H1 (cell line): ENCODE results near the gene RPS6KB2. TPM values are rescaled to one million over a fixed set of nuclear protein-coding genes. Genes with fewer than 3 reads are reported as not detected.

Experiments used
- ATF3 ChIP-seq: IDR thresholded peaks from 2 replicates; pipeline ENCODE4 v1.6.1; 2011; ENCODE audit warnings: low read depth, mild to moderate bottlenecking, low read length; ENCODE audit not compliant: insufficient read depth
- BACH1 ChIP-seq: IDR thresholded peaks from 2 replicates; pipeline ENCODE4 v1.6.1; 2012; ENCODE audit warnings: low read length, improper control_type of control experiment
- POLR2AphosphoS5 ChIP-seq: IDR thresholded peaks from 2 replicates; pipeline ENCODE4 v1.6.1; 2011; ENCODE audit warnings: low read depth, low read length
- RXRA ChIP-seq: IDR thresholded peaks from 2 replicates; pipeline ENCODE4 v1.6.1; 2011; ENCODE audit warnings: low read depth, mild to moderate bottlenecking, low read length, moderate library complexity; ENCODE audit not compliant: insufficient read depth
- SIRT6 ChIP-seq: IDR thresholded peaks from one replicate; pipeline ENCODE4 v1.7.1; 2012; ENCODE audit warnings: low read length, inconsistent platforms
- SP4 ChIP-seq: IDR thresholded peaks from 2 replicates; pipeline ENCODE4 v1.6.1; 2012; ENCODE audit warnings: low read length, inconsistent platforms
- SUZ12 ChIP-seq: fragments of 200-600 bp; sonication (generic); IDR thresholded peaks from 2 replicates; pipeline ENCODE4 v1.6.1; 2012; ENCODE audit warnings: mild to moderate bottlenecking, inconsistent platforms, low read length, moderate library complexity, mixed read lengths
- TBP ChIP-seq: IDR thresholded peaks from 2 replicates; pipeline ENCODE4 v1.6.1; 2011; ENCODE audit warnings: low read depth, low read length, improper control_type of control experiment
- polyA plus RNA-seq, 7 experiments: library from polyadenylated mRNA; depleted of rRNA in 3 of 7; stranded (reverse) in 5 of 7; unstranded in 2 of 7; fragments of >200 nt in 5 of 7; fragments of 200-250 nt in 2 of 7; gene quantifications; 1 replicate in 5 of 7; 2 replicates in 1 of 7; 4 replicates in 1 of 7; pipeline versions ENCODE4 v1.2.1 to v1.2.3, GENCODE V29; 2011 to 2013; ENCODE audit warnings: missing spikeins in 2 of 7, mixed read lengths in 2 of 7
- total RNA-seq: library from RNA; stranded (reverse); fragmentation: NEBNext Ultra II Directional; extraction: Animal tissue kit (Norgen Biotek cat#: 25700); gene quantifications from 2 replicates; pipeline ENCODE4 v1.2.1, GENCODE V29; 2021

Gene RPS6KB2
- total and polyA plus RNA-seq, 2 of the 8 experiments (the other 6 are each of a cell fraction or from before 2014, with no cell fraction given) = 41.0 to 47.1 TPM

DNA sequence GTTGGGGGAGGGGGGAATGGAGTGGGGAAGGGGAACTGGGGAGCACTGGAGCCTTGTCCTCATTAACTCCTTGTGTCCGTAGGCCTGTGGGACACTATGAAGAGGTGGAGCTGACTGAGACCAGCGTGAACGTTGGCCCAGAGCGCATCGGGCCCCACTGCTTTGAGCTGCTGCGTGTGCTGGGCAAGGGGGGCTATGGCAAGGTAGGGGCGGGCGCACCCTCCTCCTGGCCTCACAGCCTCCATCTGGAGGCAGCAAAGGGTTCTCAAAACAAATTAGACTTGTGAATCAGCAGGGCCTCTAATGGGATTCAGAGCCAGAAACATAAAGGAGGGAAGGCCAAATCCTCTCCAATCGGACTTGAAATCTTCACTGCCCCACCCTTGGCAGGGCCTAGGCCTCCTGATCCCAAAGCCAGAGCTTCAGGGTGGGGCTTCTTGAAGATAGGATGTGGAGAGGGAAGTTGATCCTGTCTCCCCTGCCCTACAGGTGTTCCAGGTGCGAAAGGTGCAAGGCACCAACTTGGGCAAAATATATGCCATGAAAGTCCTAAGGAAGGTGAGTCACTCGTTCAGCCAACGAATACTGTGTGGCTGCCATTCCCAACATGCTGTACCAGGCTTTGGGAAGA is 859 bp downstream of the RPS6KB2 start (continued):
- TF ChIP-seq SUZ12 (no peak), SP4 (no peak), ATF3 (no peak), POLR2AphosphoS5 (no peak), RXRA (no peak), SIRT6 (no peak), TBP (no peak), BACH1 (no peak)
- TF ChIP-seq, all 59 proteins: peak for 0
